Vagina (tissue), 2 donors: ENCODE results near the gene ADAMTSL3.

Experiments used
- POLR2A ChIP-seq, 2 donors: fragments of 450-650 bp; IDR thresholded peaks; one replicate each; pipeline ENCODE4 v1.6.1; 2017; ENCODE audit warnings: antibody characterized with exemption in 2 of 2, mild to moderate bottlenecking in 2 of 2, moderate library complexity in 2 of 2
- TF ChIP-seq, protein P1 (sequence below), 3 experiments: fragments of 450-650 bp in 2 of 3; fragments of 200-600 bp in 1 of 3; sonication (generic) in 1 of 3; IDR thresholded peaks; one replicate each; pipeline ENCODE4 v1.5.1; 2017 to 2019; ENCODE audit warnings: antibody characterized with exemption in 3 of 3, mild to moderate bottlenecking in 2 of 3, moderate library complexity in 2 of 3

- TF ChIP-seq, protein P1, sequence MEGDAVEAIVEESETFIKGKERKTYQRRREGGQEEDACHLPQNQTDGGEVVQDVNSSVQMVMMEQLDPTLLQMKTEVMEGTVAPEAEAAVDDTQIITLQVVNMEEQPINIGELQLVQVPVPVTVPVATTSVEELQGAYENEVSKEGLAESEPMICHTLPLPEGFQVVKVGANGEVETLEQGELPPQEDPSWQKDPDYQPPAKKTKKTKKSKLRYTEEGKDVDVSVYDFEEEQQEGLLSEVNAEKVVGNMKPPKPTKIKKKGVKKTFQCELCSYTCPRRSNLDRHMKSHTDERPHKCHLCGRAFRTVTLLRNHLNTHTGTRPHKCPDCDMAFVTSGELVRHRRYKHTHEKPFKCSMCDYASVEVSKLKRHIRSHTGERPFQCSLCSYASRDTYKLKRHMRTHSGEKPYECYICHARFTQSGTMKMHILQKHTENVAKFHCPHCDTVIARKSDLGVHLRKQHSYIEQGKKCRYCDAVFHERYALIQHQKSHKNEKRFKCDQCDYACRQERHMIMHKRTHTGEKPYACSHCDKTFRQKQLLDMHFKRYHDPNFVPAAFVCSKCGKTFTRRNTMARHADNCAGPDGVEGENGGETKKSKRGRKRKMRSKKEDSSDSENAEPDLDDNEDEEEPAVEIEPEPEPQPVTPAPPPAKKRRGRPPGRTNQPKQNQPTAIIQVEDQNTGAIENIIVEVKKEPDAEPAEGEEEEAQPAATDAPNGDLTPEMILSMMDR (IDR thresholded peaks at IDR 0.05), result no peak
- TF ChIP-seq POLR2A (IDR thresholded peaks at IDR 0.05), result no peak
These were observed 78.3 kb downstream of the ADAMTSL3 start for GRCh38 chr15:83732196-83732595.
